ENCODE results near the gene SHCBP1L.
"Not testable (repeated sequence)": the region's sequence is repeated elsewhere in the genome, so short reads cannot be mapped to it uniquely, and the experiment has no call there.

The SHCBP1L gene

GRCh38 chr1:182935716-182936115, 17.2 kb downstream of the SHCBP1L start:
- H3K4me1 Mint-ChIP-seq, result no peaks in the 10 kb centered on the region
- H3K9me3 Mint-ChIP-seq, result peaks cover 18% of the 10 kb centered on the region
- peaks cover 4% of the 10 kb centered on the region for H3K36me3 Mint-ChIP-seq
- no peak overlapping the region for H3K4me3 Mint-ChIP-seq
- H3K27me3 Mint-ChIP-seq, result peaks cover 34% of the 10 kb centered on the region
- H3K27ac Mint-ChIP-seq, result no peak overlapping the region

DNA sequence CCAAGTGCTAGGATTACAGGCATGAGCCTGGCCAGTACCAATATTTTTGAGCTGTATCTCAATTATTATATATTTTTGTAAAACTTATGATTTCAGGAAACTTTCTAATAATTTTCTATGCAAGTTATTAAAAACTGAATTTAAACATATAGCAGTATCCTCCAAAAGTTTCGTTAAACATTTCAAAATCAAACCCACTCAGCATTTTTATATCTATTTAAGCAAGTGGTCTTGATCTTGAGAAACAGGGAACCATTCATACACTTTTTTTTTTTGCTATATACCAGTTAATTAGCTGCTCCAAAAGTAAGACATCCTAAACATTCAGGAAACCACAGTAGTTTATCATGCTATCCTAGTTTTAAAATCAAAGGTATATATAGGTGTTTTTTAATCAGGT, 22.0 kb downstream of the SHCBP1L start:
- Mint-ChIP-seq H3K9me3 (peaks cover 9% of the 10 kb centered on the region), H3K4me1 (no peaks in the 10 kb centered on the region), H3K27ac (no peak overlapping the region), H3K36me3 (no peaks in the 10 kb centered on the region), H3K4me3 (no peak overlapping the region), H3K27me3 (peaks cover 19% of the 10 kb centered on the region)

- H3K4me3 Mint-ChIP-seq, result no peak overlapping the region
- no peaks in the 10 kb centered on the region for H3K4me1 Mint-ChIP-seq
- no peaks in the 10 kb centered on the region for H3K36me3 Mint-ChIP-seq
- H3K9me3 Mint-ChIP-seq, result no peaks in the 10 kb centered on the region
- H3K27me3 Mint-ChIP-seq, result peaks cover 15% of the 10 kb centered on the region
- H3K27ac Mint-ChIP-seq, result no peak overlapping the region
Measured at GRCh38 chr1:182927693-182928433, 25.1 kb downstream of the SHCBP1L start.

GRCh38 chr1:182925661-182926060, 27.3 kb downstream of the SHCBP1L start:
- no peak overlapping the region for H3K27ac Mint-ChIP-seq
- peaks cover 20% of the 10 kb centered on the region for H3K27me3 Mint-ChIP-seq
- no peaks in the 10 kb centered on the region for H3K36me3 Mint-ChIP-seq
- H3K4me1 Mint-ChIP-seq, result no peaks in the 10 kb centered on the region
- no peaks in the 10 kb centered on the region for H3K9me3 Mint-ChIP-seq
- no peak overlapping the region for H3K4me3 Mint-ChIP-seq

DNA sequence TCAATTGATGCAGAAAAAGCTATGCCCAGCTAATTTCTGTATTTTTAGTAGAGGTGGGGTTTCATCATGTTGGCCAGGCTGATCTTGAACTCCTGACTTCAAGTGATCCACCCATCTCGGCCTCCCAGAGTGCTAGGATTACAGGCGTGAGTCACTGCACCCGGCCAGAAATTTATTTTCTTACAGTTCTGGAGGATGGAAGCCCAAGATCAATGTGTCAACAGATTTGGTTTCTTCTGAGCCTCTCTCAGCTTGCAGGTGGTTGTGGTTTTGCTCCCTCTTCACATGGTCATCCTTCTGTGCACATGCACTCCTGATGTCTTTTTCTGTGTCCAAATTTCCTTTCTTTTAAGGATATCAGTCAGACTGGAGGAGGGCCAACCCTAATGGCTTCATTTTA, 35.6 kb downstream of the SHCBP1L start:
- no peaks in the 10 kb centered on the region for H3K9me3 Mint-ChIP-seq
- peaks cover 25% of the 10 kb centered on the region for H3K27me3 Mint-ChIP-seq
- no peak overlapping the region for H3K27ac Mint-ChIP-seq
- no peak overlapping the region for H3K4me3 Mint-ChIP-seq
- H3K36me3 Mint-ChIP-seq, result no peaks in the 10 kb centered on the region
- H3K4me1 Mint-ChIP-seq, result no peaks in the 10 kb centered on the region

DNA sequence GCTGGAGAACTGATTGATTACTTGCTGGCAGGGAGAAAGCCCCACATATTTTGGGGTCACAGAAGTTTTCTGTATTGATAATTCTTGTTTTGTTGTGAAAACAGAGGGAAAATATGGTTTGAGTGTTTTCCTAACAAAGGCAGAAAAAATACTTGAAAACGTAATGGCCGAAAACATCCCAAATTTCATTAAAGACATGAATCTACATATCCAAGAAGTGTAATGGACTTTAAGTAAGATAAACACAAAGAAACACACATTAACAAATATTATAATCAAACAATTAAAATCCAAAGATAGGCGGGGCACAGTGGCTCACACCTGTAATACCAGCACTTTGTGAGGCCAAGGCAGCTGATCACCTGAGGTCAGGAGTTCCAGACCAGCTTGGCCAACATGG, 39.6 kb downstream of the SHCBP1L start:
- H3K27ac Mint-ChIP-seq, result no peak overlapping the region
- H3K36me3 Mint-ChIP-seq, result no peaks in the 10 kb centered on the region
- no peaks in the 10 kb centered on the region for H3K9me3 Mint-ChIP-seq
- H3K27me3 Mint-ChIP-seq, result peaks cover 14% of the 10 kb centered on the region
- no peaks in the 10 kb centered on the region for H3K4me1 Mint-ChIP-seq
- no peak overlapping the region for H3K4me3 Mint-ChIP-seq

DNA sequence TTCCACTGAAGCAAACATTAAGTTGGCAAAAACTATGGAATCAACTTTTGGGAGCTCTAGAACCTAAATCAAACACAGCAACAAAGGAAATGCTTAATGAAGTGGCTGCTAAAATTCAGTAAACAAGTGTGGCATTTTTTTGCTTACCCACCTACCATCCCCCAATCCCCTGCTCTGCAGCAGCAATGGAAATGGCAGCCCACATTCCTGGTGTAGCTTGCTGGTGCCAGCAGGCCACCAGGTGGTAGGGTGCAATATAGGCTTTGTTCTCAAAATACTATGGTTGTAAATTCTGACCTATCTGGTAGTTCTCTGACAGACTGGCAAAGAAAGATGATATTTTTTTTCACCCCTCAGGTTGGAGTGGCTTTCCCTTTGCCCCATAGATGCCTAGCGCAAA, 42.8 kb downstream of the SHCBP1L start:
- H3K27me3 Mint-ChIP-seq, result peaks cover 5% of the 10 kb centered on the region
- no peaks in the 10 kb centered on the region for H3K4me1 Mint-ChIP-seq
- H3K9me3 Mint-ChIP-seq, result no peaks in the 10 kb centered on the region
- no peak overlapping the region for H3K4me3 Mint-ChIP-seq
- H3K27ac Mint-ChIP-seq, result no peak overlapping the region
- no peaks in the 10 kb centered on the region for H3K36me3 Mint-ChIP-seq

GRCh38 chr1:182909578-182909977, 43.4 kb downstream of the SHCBP1L start:
- no peaks in the 10 kb centered on the region for H3K36me3 Mint-ChIP-seq
- H3K27me3 Mint-ChIP-seq, result peaks cover 4% of the 10 kb centered on the region
- no peak overlapping the region for H3K4me3 Mint-ChIP-seq
- no peaks in the 10 kb centered on the region for H3K4me1 Mint-ChIP-seq
- no peaks in the 10 kb centered on the region for H3K9me3 Mint-ChIP-seq
- H3K27ac Mint-ChIP-seq, result no peak overlapping the region

GRCh38 chr1:182905321-182905720, 47.6 kb downstream of the SHCBP1L start:
- no peak overlapping the region for H3K27ac Mint-ChIP-seq
- no peaks in the 10 kb centered on the region for H3K4me1 Mint-ChIP-seq
- no peaks in the 10 kb centered on the region for H3K9me3 Mint-ChIP-seq
- no peak overlapping the region for H3K4me3 Mint-ChIP-seq
- no peaks in the 10 kb centered on the region for H3K27me3 Mint-ChIP-seq
- H3K36me3 Mint-ChIP-seq, result no peaks in the 10 kb centered on the region

DNA sequence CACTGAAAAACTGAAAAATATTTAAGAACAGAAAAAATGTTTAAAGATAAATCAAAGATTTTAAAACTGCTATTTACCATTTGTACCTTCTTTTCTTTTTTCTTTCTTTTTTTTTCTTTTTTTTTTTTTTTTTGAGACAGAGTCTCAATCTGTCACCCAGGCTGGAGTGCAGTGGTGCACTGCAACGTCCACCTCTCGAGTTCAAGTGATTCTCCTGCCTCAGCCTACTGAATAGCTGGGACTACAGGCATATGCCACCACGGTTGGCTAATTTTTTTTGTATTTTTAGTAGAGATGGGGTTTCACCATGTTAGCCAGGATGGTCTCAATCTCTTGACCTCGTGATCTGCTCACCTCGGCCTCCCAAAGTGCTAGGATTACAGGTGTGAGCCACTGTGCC, 51.0 kb downstream of the SHCBP1L start:
- not testable (repeated sequence) for H3K4me3 Mint-ChIP-seq, H3K4me1 Mint-ChIP-seq, H3K36me3 Mint-ChIP-seq, H3K27ac Mint-ChIP-seq, H3K27me3 Mint-ChIP-seq, H3K9me3 Mint-ChIP-seq

GRCh38 chr1:182897696-182898095, 55.3 kb downstream of the SHCBP1L start:
- H3K27me3 Mint-ChIP-seq, result peaks cover 5% of the 10 kb centered on the region
- H3K9me3 Mint-ChIP-seq, result peaks cover 6% of the 10 kb centered on the region
- H3K27ac Mint-ChIP-seq, result no peak overlapping the region
- no peaks in the 10 kb centered on the region for H3K4me1 Mint-ChIP-seq
- no peaks in the 10 kb centered on the region for H3K36me3 Mint-ChIP-seq
- no peak overlapping the region for H3K4me3 Mint-ChIP-seq

GRCh38 chr1:182890927-182891610, 61.9 kb downstream of the SHCBP1L start:
- Mint-ChIP-seq H3K4me1 (peaks cover 27% of the 10 kb centered on the region), H3K36me3 (peaks cover 27% of the 10 kb centered on the region), H3K27ac (no peak overlapping the region), H3K9me3 (peaks cover 6% of the 10 kb centered on the region), H3K27me3 (peaks cover 5% of the 10 kb centered on the region), H3K4me3 (no peak overlapping the region)

DNA sequence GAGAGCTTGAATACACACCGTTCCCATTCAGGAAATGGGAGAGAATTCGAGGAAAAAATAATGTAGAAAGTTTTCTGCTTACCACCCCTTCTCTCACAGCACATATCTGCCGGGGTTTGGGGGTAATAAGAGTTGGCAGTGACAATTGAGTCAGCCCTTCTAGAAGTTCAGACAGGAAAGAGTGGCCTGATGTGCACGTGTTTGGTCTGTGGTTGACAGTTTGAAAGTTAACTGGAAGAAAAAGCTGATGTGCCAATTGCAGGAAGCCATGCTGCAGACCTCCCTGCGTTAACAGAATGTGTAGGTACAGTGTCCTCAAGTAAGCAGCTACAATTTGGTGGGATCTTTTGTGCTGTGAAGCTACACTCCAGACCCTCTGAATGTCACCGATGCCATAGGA, 63.0 kb downstream of the SHCBP1L start:
- Mint-ChIP-seq H3K9me3 (peaks cover 6% of the 10 kb centered on the region), H3K4me3 (no peak overlapping the region), H3K27ac (peak overlapping the region; percentile 51), H3K27me3 (peaks cover 5% of the 10 kb centered on the region), H3K36me3 (peaks cover 34% of the 10 kb centered on the region), H3K4me1 (peaks cover 27% of the 10 kb centered on the region)

GRCh38 chr1:182888736-182889531, 64.0 kb downstream of the SHCBP1L start:
- Mint-ChIP-seq H3K36me3 (peaks cover 34% of the 10 kb centered on the region), H3K4me1 (peaks cover 27% of the 10 kb centered on the region), H3K27ac (no peak overlapping the region), H3K27me3 (peaks cover 2% of the 10 kb centered on the region), H3K9me3 (peaks cover 4% of the 10 kb centered on the region), H3K4me3 (no peak overlapping the region)

DNA sequence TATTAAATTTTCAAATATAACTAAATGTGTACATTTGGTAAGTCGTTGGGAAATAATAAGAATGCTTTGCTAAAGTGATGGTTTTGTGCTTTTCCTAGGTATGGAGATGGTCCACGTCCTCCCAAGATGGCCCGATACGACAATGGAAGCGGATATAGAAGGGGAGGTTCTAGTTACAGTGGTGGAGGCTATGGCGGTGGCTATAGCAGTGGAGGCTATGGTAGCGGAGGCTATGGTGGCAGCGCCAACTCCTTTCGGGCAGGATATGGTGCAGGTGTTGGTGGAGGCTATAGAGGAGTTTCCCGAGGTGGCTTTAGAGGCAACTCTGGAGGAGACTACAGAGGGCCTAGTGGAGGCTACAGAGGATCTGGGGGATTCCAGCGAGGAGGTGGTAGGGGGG, 66.0 kb downstream of the SHCBP1L start:
- no peaks in the 10 kb centered on the region for H3K27me3 Mint-ChIP-seq
- H3K9me3 Mint-ChIP-seq, result no peaks in the 10 kb centered on the region
- no peak overlapping the region for H3K4me3 Mint-ChIP-seq
- peaks cover 27% of the 10 kb centered on the region for H3K4me1 Mint-ChIP-seq
- H3K27ac Mint-ChIP-seq, result peak overlapping the region; percentile 43
- H3K36me3 Mint-ChIP-seq, result peaks cover 41% of the 10 kb centered on the region

- Mint-ChIP-seq H3K27ac (no peak overlapping the region), H3K9me3 (no peaks in the 10 kb centered on the region), H3K27me3 (no peaks in the 10 kb centered on the region), H3K36me3 (peaks cover 44% of the 10 kb centered on the region), H3K4me3 (no peak overlapping the region), H3K4me1 (peaks cover 27% of the 10 kb centered on the region)
Measured at GRCh38 chr1:182885591-182885990, 67.4 kb downstream of the SHCBP1L start.

Measured in activated naive CD4-positive, alpha-beta T cell treated with anti-CD3 and anti-CD28 coated beads, Interleukin-2, amount 50 U/mL, for 24 hours (primary cell).